DMS 273 (cell line): ENCODE results near the gene ROS1.
A peak's percentile ranks its signal among the peaks of the same experiment; 100 is the strongest.

ENCODE experiments used
- DNase-seq: peaks from one replicate; lab custom pipeline; 2025; ENCODE audit not compliant: unreplicated experiment; lab: John Stamatoyannopoulos, UW

ROS1 gene

DNA sequence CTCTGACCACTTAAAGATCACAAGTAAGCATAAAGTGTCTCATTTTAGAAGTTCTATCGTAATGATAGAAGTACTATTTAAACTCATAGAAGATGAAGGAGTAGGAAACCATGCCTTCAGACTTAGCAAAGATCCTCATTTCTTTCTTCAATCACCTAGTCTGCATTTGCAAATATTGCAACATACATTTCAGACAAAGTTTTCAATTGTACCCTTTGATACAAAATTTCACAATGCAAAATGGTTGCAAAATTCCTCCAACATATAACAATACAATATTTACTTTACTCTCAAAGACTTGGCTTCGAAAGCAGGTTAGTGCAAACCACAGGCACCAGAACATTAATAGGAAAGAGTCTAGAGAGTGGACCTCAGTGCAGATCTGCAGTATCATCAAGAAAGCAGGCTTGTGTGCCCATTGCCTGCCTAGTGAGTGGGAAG, 16.1 kb upstream of the ROS1 start:
- DNase-seq = no peak

DNA sequence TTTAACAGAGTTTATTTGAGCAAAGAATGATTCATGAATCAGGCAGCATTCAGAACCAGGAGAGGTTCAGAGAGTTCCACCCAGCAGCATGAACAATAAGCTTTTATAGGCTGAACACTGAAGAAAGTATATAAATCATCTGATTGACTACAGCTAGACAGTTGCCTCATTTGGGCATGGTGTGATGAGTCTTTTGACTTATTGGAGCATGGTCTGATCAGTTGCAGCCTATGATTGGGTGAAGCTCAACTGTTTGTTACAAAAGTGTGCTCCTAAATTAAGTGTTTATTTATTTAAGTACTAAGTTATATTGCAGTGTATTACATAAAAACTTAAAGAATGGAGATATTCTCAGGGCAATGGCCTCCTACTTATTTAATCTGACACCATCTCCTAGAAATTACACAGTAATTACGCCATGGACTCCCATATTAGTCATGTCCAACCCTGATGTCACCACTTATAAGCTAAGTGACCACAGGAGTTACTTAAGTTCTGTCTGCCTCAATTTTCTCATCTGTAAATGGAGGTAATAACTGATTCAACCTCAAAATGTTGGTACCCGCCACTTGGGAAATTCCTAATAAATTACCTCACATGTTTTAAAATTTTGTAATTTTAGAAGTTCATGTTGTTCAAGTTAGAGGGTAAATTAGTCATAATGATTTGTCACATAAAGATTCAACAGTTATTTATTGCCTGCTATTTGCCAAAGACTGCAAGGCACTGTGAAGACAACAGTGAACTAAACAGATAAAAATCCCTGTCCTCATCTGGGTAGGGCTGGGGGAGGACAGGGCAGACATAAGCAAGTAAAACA, 15.2 kb upstream of the ROS1 start:
- no peak for DNase-seq

DNA sequence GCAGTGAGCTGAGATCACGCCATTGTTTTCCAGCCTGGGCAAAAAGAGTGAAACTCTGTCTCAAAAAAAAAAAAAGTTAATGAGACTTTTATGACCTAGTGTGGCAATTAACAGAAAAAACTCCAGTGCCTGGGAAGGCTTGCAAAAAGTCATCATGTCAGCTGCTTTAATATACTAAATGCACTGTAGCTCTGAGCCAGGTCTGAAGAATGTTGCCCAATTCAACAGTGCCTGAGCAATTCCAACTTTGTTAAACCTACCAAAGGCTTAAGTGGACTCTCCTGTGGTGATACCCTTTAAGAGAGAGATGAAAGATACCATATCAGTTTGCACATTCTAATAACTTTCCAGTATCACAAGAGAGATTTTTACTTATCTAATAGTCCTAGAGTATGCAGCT, 6.5 kb upstream of the ROS1 start:
- no peak for DNase-seq

DNA sequence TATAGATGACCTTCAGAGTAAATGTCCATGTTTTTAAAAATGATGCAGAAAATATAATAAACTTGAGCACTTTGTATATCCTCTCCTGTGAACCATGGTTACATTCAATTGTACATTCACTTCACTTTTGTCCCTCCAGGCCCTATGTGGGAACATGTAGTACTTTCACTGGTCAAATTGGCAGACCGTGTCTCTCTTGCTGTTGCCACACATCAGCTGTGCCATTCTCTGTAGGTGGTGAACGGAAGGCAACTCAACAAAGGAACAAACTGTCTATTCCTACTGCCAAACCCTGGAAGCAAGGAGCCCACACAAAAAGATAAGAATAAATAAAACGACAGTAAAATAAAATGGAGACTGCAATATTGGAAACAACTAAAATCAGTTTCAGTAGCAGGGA, 2.0 kb downstream of the ROS1 start:
- DNase-seq = no peak

DNA sequence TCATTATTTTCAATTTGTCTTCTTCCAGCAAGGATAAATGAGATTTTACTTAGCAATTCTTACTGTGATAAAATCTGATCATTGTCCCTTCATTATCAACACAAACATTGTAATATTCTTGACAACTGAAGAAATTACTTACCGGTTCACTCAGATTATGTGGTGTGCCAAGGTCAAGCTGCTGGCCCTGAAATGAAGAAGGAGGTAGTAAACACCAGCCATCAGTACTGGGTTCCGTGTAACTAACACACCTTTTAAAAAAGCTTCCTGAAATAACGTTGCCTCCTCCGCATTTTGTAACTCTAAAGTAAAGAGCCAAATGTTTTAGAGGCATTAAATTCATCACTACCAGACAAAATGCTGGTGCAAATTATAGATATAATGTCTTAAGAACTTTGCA, 7.4 kb downstream of the ROS1 start:
- DNase-seq = no peak

DNA sequence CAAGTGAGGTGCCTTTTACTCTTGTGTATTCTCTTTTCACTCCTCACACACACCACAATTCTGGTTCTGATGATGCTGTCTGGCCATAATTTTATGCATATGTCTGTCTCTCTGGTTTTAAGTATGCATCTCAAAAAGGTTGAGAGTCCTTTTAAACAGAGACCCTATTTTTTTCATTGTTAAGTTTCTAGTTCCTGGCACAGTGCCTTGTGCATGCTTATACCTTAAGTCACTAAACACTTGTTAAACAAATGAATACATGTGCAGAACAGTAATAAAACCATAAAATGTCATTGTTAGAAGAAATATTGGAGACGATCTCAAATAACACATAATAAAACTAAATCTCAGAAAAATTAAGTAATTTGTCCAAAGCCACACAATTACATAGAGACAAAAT, 7.9 kb downstream of the ROS1 start:
- DNase-seq = no peak

DNA sequence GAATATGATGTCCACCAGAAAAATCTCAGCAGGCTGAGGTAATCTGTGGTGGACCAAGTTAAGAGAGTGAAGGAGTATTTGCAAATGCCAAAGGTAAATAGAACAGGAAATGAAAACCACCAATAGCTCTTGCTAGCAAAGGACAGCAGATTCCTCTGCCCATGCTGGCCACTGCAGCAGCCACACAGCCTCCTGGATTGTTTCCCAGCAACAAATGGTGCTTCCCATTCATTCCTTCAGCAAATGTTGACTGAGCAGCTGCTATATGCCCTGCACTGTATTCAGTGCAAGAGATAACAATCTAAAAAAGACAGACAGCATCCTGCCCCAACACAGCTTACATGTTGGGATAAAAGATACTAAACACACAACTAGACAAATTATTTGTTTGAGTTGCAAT, 11.0 kb downstream of the ROS1 start:
- peak; percentile 7 for DNase-seq

DNA sequence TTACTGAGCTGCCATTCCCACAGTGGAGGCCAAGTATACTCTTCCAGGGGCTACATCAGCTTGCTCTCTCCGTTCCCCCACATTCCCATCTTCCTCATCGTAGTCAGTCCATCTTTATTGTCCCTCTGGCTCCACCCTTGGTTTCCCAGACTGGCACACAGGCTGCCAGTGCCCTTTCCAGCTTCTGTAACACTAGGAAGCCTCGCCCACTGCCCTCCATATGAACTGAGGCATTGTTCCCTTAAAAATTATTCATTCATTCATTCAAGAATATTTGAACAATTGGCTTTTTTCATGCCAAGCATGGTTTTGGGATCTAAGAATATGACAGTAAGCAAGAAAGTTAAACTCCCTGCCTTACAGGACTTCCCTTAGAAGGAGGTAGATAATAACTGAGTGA, 14.3 kb downstream of the ROS1 start:
- no peak for DNase-seq

DNA sequence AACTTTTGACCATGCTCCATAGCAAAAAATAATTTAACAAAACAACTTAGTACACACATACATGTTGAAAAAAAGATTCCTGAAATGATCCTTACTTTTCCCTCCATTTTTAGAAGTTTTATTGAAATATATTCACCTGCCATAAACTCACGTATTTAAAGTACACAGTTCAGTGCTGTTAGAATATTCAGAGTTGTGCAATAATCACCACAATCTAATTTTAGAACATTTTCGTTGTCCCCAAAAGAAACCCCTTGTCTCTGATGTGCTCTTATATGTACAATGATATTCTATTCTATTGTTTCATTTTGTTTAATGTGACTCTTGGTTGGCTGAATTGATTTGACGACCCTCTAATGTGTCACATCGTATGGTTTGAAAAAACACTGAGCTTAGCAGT, 15.9 kb downstream of the ROS1 start:
- DNase-seq = no peak

DNA sequence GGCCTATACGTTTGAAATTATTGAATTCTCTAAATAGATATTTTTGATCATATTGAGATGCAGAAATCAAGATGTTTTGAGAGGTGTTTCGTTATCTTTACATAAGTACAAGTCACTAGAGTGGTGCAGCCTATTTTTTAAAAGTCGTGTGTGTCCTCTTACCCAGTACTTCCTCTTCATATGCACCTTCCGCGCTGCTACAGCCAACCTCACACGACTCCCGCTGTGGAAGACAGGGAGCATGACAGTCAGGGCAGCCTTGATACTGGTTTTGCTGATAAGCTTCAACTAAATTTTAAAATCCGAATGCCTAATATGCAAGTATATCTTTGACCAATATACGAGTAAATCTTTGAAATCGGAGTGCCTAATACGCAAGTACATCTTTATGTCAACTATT, 16.3 kb downstream of the ROS1 start:
- no peak for DNase-seq

DNA sequence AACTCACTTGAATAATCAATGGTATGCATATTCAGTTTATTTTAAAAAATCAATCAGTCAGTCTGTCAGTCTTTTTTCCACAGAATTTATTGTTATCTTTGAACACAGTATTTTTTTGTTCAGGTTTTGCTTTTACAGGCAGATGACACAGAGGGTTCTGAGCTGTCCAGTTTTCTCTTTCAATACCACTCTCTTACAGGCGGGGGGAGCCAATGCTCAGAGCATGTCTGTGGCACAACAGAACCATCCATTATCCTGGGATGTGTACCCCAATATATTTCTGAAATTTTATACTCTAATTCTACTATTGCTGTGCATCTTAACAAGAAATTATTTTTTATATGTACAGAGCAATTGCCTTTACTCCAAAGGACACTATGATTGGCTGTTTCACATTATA, 21.2 kb downstream of the ROS1 start:
- DNase-seq = no peak

DNA sequence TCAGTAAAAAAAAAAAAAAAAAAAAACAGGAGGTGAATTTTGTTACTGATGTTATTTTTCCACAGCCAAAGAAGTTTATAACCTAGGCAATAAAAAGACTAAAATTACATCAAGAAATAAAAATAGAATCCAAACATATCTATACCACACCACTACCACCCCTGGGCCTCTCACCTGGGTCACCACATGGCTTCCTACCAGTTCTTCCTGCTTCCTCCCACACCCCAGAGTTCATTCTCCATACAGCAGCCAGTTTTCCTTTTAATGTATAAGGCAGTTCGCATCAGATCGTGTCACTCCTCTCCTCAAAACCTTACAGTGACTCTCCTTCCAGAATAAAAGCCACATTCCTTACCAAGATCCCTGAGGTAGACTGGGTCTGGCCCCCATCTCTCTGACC, 23.9 kb downstream of the ROS1 start:
- no peak for DNase-seq

DNA sequence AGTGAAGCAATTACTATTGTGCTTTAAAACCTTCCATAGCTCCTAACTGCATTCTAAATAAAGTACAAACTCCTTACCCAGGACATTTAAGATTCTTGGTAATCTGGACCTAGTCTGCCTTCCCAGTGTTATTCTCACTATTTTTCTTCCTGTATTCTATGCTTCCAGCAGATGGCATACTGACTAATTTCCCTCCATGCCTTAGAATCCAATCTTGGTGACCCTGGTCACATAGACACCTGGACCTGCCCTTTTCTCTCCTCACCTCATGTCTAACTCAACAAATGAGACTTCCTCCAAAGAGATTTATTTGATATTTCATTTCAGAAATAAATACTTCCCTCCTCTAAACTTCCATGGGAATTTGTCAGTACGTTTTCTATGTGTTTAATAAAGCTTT, 25.8 kb downstream of the ROS1 start:
- peak; percentile 26 for DNase-seq

DNA sequence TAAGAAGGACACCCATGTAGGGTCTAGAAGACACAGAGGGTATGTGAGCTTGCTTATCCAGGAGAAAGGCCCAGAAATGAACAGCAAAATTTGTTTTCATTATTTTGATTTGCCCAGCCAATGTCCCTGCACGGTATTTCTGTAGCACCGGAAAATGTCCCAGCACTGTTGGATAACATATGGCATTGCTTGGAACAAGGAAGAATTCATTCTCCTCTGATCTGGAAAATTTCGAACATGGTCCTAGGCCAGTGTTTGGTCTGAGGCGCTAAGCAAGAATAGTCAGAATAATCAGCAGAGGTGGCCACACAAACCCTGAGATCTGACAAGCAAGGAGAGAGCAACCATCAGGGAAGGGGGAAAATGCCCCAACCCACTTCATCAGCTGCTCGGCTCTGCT, 26.6 kb downstream of the ROS1 start:
- DNase-seq = no peak

DNA sequence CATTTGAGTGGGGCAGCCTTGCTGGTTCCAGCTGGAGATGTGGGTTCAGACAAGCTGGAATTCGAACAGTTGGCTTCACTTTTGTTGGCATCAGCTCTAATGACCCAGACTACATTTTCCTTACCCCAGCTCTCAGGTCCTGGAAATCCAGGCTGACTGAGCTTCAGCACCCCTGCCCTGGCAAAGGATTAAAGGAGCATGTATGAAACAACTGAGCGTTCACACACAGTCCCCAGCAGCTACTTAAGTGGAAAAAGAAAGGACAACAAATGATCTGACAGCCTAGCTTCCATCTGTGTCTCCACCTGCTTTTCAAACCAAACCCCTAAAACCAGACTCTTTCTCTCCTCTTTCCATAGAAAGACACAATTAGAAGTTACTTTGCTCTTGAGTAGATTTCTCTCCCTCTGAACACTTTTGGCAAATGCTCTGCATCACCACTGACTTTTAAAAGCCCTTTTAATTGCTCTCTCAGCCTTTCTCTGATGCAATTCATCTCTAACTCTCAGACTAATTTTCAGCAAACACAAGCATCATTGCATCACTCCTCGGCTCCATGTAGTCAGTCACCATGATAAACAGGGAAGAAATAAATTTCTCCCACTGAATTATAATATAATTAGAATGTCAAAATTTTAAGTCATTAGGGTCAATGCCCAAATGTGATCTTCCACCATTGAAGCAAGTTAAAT, 28.1 kb downstream of the ROS1 start:
- no peak for DNase-seq

DNA sequence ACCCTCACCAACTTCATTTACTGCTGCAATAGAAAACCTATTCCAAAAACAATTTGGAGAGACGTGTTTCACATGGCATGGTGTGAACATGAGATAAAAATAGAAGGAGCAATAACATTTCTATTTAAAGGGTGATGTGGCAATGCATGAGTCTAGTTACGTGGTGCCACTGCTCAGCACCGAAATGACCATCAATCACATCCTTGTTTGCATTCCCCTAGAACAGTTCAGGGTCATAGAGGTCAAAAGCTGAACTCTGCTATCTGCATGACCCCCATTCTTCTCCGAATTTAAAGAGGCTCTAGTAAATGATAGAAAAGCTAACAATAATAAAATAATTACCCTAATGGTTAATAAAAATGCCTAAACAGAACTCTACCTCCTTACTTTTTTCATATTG, 29.5 kb downstream of the ROS1 start:
- DNase-seq = no peak

DNA sequence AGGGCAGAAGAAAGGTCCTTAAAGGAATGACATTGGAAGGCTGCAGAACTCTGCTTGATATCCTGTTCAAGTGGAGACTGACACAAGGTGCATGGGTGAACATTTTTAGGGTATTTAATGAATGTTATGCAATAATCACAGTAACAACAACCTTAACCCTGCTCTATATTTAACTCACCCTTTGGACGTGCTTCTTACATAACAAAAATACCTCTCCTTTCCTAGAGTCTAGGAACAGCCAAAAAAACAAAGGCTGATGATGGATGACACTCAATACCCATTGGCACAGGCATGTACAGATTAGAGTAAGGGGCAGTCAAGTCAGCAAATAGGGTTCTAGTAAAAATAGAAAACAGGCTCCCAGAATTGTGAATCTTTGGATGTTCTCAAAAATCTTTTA, 30.6 kb downstream of the ROS1 start:
- no peak for DNase-seq

DNA sequence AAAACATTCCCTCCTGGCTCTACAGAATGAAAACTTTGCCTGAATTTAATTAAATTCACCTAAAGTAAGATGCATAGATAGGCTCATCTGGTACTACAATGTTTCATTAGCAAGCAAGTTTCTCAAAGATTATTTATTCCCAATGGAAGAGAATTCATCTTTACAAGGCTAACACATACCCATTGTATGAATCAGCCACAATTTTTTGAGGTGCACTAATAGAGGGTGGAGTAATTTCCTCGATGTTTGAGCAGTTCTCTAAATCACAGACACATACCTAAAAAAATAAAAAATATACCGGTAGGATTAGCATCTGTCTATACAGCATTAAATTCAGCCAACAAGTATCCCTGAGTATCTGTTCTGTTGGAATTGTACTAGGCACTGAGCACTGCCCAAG, 32.7 kb downstream of the ROS1 start:
- DNase-seq = no peak

DNA sequence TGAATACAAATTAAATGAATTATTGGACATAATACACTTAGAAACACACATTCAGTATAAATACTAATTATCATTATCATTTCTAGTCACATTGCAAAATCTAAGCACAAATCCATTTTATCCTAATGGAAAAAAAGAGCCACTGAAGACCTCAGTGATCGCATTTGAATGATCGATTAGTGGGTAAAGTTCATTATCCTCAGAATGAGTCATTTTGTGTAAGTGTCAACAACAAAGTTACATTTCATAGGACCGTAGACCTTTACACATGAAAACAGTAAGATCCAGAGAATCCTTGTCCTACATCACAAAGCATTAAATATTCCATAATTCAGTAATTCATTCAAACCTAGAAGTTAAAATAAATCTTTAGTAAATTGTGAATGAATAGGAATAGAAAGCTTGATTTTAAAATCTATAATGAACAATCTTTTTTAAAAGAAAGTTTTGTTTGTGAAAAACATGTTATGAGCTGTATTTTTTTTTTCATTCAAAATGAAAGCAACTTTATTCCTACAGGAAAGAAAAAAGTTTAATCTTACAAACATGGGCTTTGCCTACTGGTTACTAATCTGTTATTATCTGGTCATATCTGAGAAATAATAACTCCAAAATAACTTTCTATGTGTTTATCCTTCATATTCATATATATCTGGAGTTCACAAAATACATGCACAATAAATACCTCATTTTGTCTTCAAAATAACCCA, 33.7 kb downstream of the ROS1 start:
- no peak for DNase-seq

DNA sequence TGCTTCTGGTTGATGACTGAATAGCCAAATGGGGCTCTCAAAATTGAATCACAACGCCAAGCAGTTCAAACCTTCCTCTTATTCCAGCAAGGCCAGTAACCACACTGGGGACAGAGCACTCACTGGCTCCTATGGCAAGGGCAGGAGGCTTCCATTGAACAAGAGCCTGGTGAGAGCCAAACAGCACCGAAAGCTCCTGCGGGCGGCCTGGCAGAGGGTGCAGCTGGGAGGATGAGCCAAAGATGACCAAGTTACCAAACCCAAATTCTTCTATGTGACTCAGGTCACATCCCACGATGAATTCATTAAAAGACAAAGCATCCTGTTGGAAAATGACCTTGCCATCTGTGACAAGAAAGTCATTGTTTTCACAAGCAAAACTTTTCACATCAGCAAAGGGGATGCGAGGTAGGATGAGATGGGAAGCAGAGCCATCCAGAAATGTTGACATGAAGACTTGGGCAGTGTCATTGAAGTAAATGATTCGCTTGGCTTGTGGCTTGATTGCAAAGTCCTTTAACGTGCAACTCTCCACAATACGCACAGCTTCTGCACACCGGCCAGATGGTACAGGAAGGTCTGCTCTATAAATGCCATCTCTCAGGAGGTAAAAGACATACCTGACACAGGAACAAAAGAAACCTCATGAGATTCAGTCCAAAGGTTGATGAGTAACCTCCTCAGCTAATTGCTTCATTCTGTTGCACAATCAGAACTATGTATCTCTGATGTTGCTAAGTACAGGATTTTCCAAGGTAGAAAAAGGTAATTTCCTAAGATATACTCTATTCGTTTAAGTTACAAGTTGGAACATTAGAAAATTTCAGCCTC, 36.3 kb downstream of the ROS1 start:
- DNase-seq = no peak

DNA sequence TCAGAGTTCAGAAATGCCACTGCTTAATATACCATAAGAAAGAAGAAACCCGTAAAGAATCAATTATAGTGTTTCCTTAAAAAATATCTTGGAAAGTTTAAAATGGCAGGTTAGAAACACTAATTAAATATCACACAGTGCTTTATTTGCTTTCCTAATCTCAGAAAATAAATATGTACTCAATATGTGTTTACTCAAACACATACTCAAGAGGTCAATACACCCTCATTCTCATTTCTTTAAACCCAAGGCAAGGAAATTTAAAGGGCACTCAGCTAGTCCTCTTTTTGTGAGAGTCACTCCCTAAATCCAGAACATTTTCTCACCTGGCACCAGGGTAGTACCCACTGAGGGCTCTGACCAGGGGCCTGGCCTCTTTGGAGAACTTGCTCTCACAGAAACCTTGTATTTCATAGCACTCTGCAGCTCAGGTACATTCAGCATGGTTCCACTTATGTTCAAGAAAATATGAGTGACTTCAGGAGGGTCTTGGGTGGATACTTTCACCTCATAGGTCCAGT, 38.2 kb downstream of the ROS1 start:
- DNase-seq = no peak
